IMR-90 (cell line): ENCODE data around the gene SPAG7. TPM values are rescaled to one million over a fixed set of nuclear protein-coding genes. Genes with fewer than 3 reads are reported as not detected.

Experiments
- ATAC-seq: fragments of 200-7000 bp; cut with Tn5 transposase; 2 replicates; pipeline ENCODE4 v1.9.1; 2020; ENCODE audit warnings: low read depth, mild to moderate bottlenecking, moderate library complexity
- BruUV-seq: library from RNA; stranded (reverse); fragments of 400-500 nt; replicated peaks from 2 replicates; lab custom pipeline; 2021; lab: Mats Ljungman, UMichigan
- CTCF ChIA-PET: fragments of 300-600 bp; formaldehyde crosslinking; extraction: SDS; loops from one replicate; lab custom pipeline; 2021; ENCODE audit warnings: antibody characterized with exemption; lab: Yijun Ruan, JAX
- POLR2A ChIA-PET: fragments of 300-600 bp; sonication (Branson Sonifier 250); formaldehyde crosslinking; loops from one replicate; lab custom pipeline; 2022; ENCODE audit warnings: antibody characterized with exemption; ENCODE audit not compliant: unreplicated experiment; lab: Charles Lee
- DNase-seq: peaks from one replicate; pipeline ENCODE4 v3.0.0; 2013
- H2AFZ ChIP-seq: replicated peaks from 2 replicates; pipeline ENCODE3; 2013; ENCODE audit warnings: low read length, mild to moderate bottlenecking; ENCODE audit not compliant: poor library complexity
- H2AK5ac ChIP-seq: 2 replicates; pipeline ENCODE4 v1.6.1; 2013; ENCODE audit warnings: low read depth, low read length, inconsistent platforms
- H2AK9ac ChIP-seq: replicated peaks from 2 replicates; pipeline ENCODE3; 2013; ENCODE audit warnings: mild to moderate bottlenecking, low read depth, low read length, moderate library complexity; ENCODE audit not compliant: poor library complexity
- H2BK120ac ChIP-seq: 2 replicates; pipeline ENCODE4 v1.6.1; 2013; ENCODE audit warnings: low read depth, low read length, inconsistent platforms
- H2BK15ac ChIP-seq: 3 replicates; pipeline ENCODE4 v1.6.1; 2013; ENCODE audit warnings: low read depth, low read length, inconsistent platforms
- H2BK20ac ChIP-seq: 2 replicates; pipeline ENCODE4 v1.6.1; 2013; ENCODE audit warnings: low read depth, mild to moderate bottlenecking, inconsistent platforms, low read length, moderate library complexity
- H2BK5ac ChIP-seq: 2 replicates; pipeline ENCODE4 v1.6.1; 2013; ENCODE audit warnings: mild to moderate bottlenecking, low read depth, low read length, inconsistent platforms; ENCODE audit not compliant: poor library complexity, severe bottlenecking
- H3K14ac ChIP-seq: replicated peaks from 2 replicates; pipeline ENCODE4 v1.6.1; 2013; ENCODE audit warnings: low read depth, low read length, inconsistent platforms
- H3K18ac ChIP-seq: 2 replicates; pipeline ENCODE4 v1.6.1; 2013; ENCODE audit warnings: low read depth, low read length, control low read depth
- H3K23ac ChIP-seq: 2 replicates; pipeline ENCODE4 v1.6.1; 2013; ENCODE audit warnings: low read depth, low read length, inconsistent platforms
- H3K27ac ChIP-seq: 2 replicates; pipeline ENCODE4 v1.5.1; 2013; ENCODE audit warnings: mild to moderate bottlenecking, control low read depth, low read length; ENCODE audit not compliant: insufficient read depth
- H3K27me3 ChIP-seq: 2 replicates; pipeline ENCODE4 v1.6.1; 2013; ENCODE audit warnings: low read length; ENCODE audit not compliant: control insufficient read depth, insufficient read depth
- H3K36me3 ChIP-seq: 2 replicates; pipeline ENCODE4 v1.6.1; 2013; ENCODE audit warnings: low read length, mixed read lengths; ENCODE audit not compliant: control insufficient read depth, insufficient read depth
- H3K4ac ChIP-seq: 2 replicates; pipeline ENCODE4 v1.6.1; 2013; ENCODE audit warnings: low read depth, low read length, inconsistent platforms
- H3K4me1 ChIP-seq: 2 replicates; pipeline ENCODE4 v1.6.1; 2013; ENCODE audit warnings: low read length, mixed read lengths; ENCODE audit not compliant: control insufficient read depth, insufficient read depth
- H3K4me2 ChIP-seq: 2 replicates; pipeline ENCODE4 v1.6.1; 2013; ENCODE audit warnings: low read depth, mild to moderate bottlenecking, control low read depth, low read length, moderate library complexity
- H3K4me3 ChIP-seq: 2 replicates; pipeline ENCODE4 v1.5.1; 2013; ENCODE audit warnings: low read depth, mild to moderate bottlenecking, control low read depth, low read length, moderate library complexity; ENCODE audit not compliant: insufficient read depth
- H3K56ac ChIP-seq: 2 replicates; pipeline ENCODE4 v1.6.1; 2013; ENCODE audit warnings: low read length, inconsistent platforms; ENCODE audit not compliant: insufficient read depth; ENCODE audit errors: extremely low read depth
- H3K79me1 ChIP-seq, 2 experiments: 2 replicates each; pipeline ENCODE4 v1.6.1; 2013; ENCODE audit warnings: low read length in 2 of 2, inconsistent platforms in 1 of 2, low read depth in 1 of 2
- H3K9ac ChIP-seq: 2 replicates; pipeline ENCODE4 v1.6.1; 2013; ENCODE audit warnings: low read depth, low read length, control low read depth
- H3K9me1 ChIP-seq: 2 replicates; pipeline ENCODE4 v1.6.1; 2013; ENCODE audit warnings: low read length, inconsistent platforms; ENCODE audit not compliant: insufficient read depth
- H3K9me3 ChIP-seq: 2 replicates; pipeline ENCODE4 v1.6.1; 2013; ENCODE audit warnings: low read length; ENCODE audit not compliant: control insufficient read depth, insufficient read depth
- H4K20me1 ChIP-seq: 2 replicates; pipeline ENCODE4 v1.6.1; 2013; ENCODE audit warnings: low read length, inconsistent platforms; ENCODE audit not compliant: insufficient read depth
- H4K5ac ChIP-seq: 2 replicates; pipeline ENCODE4 v1.6.1; 2013; ENCODE audit warnings: mild to moderate bottlenecking, low read depth, low read length, control low read depth
- H4K8ac ChIP-seq, 2 experiments: 2 replicates each; pipeline ENCODE4 v1.6.1; 2013; ENCODE audit warnings: low read depth in 2 of 2, low read length in 2 of 2, control low read depth in 1 of 2, inconsistent platforms in 1 of 2
- H4K91ac ChIP-seq: 2 replicates; pipeline ENCODE4 v1.6.1; 2013; ENCODE audit warnings: low read depth, low read length, inconsistent platforms; ENCODE audit not compliant: insufficient read depth
- BHLHE40 ChIP-seq: fragments of 150-350 bp; IDR thresholded peaks from 2 replicates; pipeline ENCODE4 v1.6.1; 2016; ENCODE audit warnings: mild to moderate bottlenecking, low read depth, low read length
- CTCF ChIP-seq: conservative IDR thresholded peaks from 2 replicates; pipeline ENCODE4 v1.5.1; 2012; ENCODE audit warnings: mild to moderate bottlenecking, low read depth, low read length, improper control_type of control experiment
- FOS ChIP-seq: fragments of 150-350 bp; IDR thresholded peaks from 2 replicates; pipeline ENCODE4 v1.6.1; 2016; ENCODE audit warnings: low read depth, low read length
- MAFK ChIP-seq: IDR thresholded peaks from 2 replicates; pipeline ENCODE4 v1.6.1; 2012; ENCODE audit warnings: low read depth, low read length, improper control_type of control experiment
- POLR2A ChIP-seq: IDR thresholded peaks from 2 replicates; pipeline ENCODE4 v1.6.1; 2012; ENCODE audit warnings: mild to moderate bottlenecking, low read depth, low read length
- RAD21 ChIP-seq: IDR thresholded peaks from 2 replicates; pipeline ENCODE4 v1.6.1; 2012; ENCODE audit warnings: low read length, improper control_type of control experiment
- RCOR1 ChIP-seq: IDR thresholded peaks from 2 replicates; pipeline ENCODE4 v1.6.1; 2012; ENCODE audit warnings: mild to moderate bottlenecking, low read length, improper control_type of control experiment; ENCODE audit not compliant: insufficient replicate concordance
- WGBS, 2 experiments: methylation state at CpG; one replicate each; pipeline versions ENCODE4 v1.1.5 to v1.1.7; 2013; ENCODE audit warnings: missing lambda C conversion rate in 2 of 2; ENCODE audit not compliant: insufficient read length in 1 of 2; ENCODE audit errors: extremely low coverage in 2 of 2; 5-methylcytosine and 5-hydroxymethylcytosine counted together
- dilution Hi-C: fragments of 300-500 bp; cut with HindIII; formaldehyde crosslinking; loops from one replicate; pipeline ENCODE4 v1.14.3; 2018; ENCODE audit warnings: low sequenced_read_pairs; ENCODE audit not compliant: unreplicated experiment
- in situ Hi-C: fragments of 300-500 bp; cut with MboI; formaldehyde crosslinking; loops from 3 replicates; pipeline ENCODE4 v1.14.3; 2019; ENCODE audit warnings: low sequenced_read_pairs, inconsistent platforms, mixed read lengths
- intact Hi-C: fragments of 100-400 bp; cut with micrococcal nuclease; formaldehyde crosslinking; loops from 2 replicates; pipeline ENCODE4 v1.10.0; 2022
- polyA plus RNA-seq, 3 experiments: library from polyadenylated mRNA; depleted of rRNA; stranded (reverse); fragments of >200 nt; gene quantifications; 2 replicates each; pipeline ENCODE4 v1.2.3, GENCODE V29; 2012; ENCODE audit warnings: low replicate concordance in 1 of 3
- total RNA-seq: library from RNA; depleted of rRNA; stranded (reverse); fragments of >200 nt; gene quantifications from 2 replicates; pipeline ENCODE4 v1.2.3, GENCODE V29; 2012
- TF ChIP-seq, protein P1 (sequence below): fragments of 150-350 bp; IDR thresholded peaks from 2 replicates; pipeline ENCODE4 v1.6.1; 2016; ENCODE audit warnings: low read depth, mild to moderate bottlenecking, low read length, moderate library complexity, borderline replicate concordance

The SPAG7 gene
- total and polyA plus RNA-seq, 2 of the 4 experiments (the other 2 are of a cell fraction) = 50.2 to 108 TPM

- peaks cover 4% of the 10 kb centered on the region for H3K4me1 ChIP-seq
- no peaks in the 10 kb centered on the region for H3K27me3 ChIP-seq
- H4K8ac ChIP-seq = no peak overlapping the region
- no peak overlapping the region for H2BK5ac ChIP-seq
- peaks cover 9% of the 10 kb centered on the region for H3K9me1 ChIP-seq
- no TSS peak for BruUV-seq
- no peak overlapping the region for H4K5ac ChIP-seq
- intact Hi-C loops (no loop called here), in situ Hi-C loops (no loop called here), dilution Hi-C loops (no loop called here)
- H3K18ac ChIP-seq = no peak overlapping the region
- no peak overlapping the region for H2BK15ac ChIP-seq
- no peak for DNase-seq
- no peak overlapping the region for H4K91ac ChIP-seq
- H4K20me1 ChIP-seq = no peaks in the 10 kb centered on the region
- H2AK9ac ChIP-seq = no peak overlapping the region
- 90% methylated on average over 4 of the region's 12 CpGs; no CpG with 5 or more reads in 1 of the 2 experiments for WGBS, 2 experiments
- no peak overlapping the region for H3K27ac ChIP-seq
- H3K56ac ChIP-seq = no peak overlapping the region
- H3K4me2 ChIP-seq = no peak overlapping the region
- POLR2A ChIA-PET = no interaction called here
- no peak overlapping the region for H3K9ac ChIP-seq
- H2AFZ ChIP-seq = no peak overlapping the region
- no peak overlapping the region for H3K4ac ChIP-seq
- ATAC-seq = no peak
- CTCF ChIA-PET = no interaction called here
- no peak overlapping the region for H3K4me3 ChIP-seq
- no peak overlapping the region for H2BK20ac ChIP-seq
- H3K79me1 ChIP-seq = peaks cover 0 to 2% of the 10 kb centered on the region in 2 experiments; a peak in 1 of 4 replicates
- TF ChIP-seq CTCF = no peak
- TF ChIP-seq RAD21 = no peak
- TF ChIP-seq RCOR1 = no peak
- TF ChIP-seq, protein P1, sequence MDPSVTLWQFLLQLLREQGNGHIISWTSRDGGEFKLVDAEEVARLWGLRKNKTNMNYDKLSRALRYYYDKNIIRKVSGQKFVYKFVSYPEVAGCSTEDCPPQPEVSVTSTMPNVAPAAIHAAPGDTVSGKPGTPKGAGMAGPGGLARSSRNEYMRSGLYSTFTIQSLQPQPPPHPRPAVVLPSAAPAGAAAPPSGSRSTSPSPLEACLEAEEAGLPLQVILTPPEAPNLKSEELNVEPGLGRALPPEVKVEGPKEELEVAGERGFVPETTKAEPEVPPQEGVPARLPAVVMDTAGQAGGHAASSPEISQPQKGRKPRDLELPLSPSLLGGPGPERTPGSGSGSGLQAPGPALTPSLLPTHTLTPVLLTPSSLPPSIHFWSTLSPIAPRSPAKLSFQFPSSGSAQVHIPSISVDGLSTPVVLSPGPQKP = no peak
- TF ChIP-seq FOS = no peak
- TF ChIP-seq POLR2A = no peak
- no peak for TF ChIP-seq BHLHE40
- TF ChIP-seq MAFK = no peak
- no peak overlapping the region for H2AK5ac ChIP-seq
- H3K23ac ChIP-seq = no peak overlapping the region
- no peak overlapping the region for H3K14ac ChIP-seq
- peaks cover 12% of the 10 kb centered on the region for H3K36me3 ChIP-seq
- no peak overlapping the region for H2BK120ac ChIP-seq
- H3K9me3 ChIP-seq = no peaks in the 10 kb centered on the region
Measured at GRCh38 chr17:4932756-4933155, 34.9 kb downstream of the SPAG7 start.
